GM20000 (cell line): ENCODE measurements around the gene TACO1.

ENCODE experiments used
- DNase-seq: peaks from one replicate; pipeline ENCODE4 v3.0.0; 2012; ENCODE audit warnings: low spot score
- CTCF ChIP-seq: IDR thresholded peaks from 2 replicates; pipeline ENCODE4 v1.5.1; 2012; ENCODE audit warnings: mild to moderate bottlenecking, control low read depth; ENCODE audit errors: extremely low read depth, missing control alignments

Gene TACO1

GRCh38 chr17:63564562-63564961 lies 36.1 kb upstream of the TACO1 start:
- no peak for DNase-seq
- TF ChIP-seq CTCF, result no peak

GRCh38 chr17:63567229-63567628 lies 33.5 kb upstream of the TACO1 start:
- no peak for TF ChIP-seq CTCF
- no peak for DNase-seq

GRCh38 chr17:63568563-63568962 lies 32.1 kb upstream of the TACO1 start:
- no peak for DNase-seq
- TF ChIP-seq CTCF, result no peak

- no peak for DNase-seq
Observed at GRCh38 chr17:63571632-63572310, 28.9 kb upstream of the TACO1 start.

GRCh38 chr17:63573634-63574033 lies 27.1 kb upstream of the TACO1 start:
- TF ChIP-seq CTCF, result no peak
- no peak for DNase-seq

More at GRCh38 chr17:63571632-63572310, 28.9 kb upstream of the TACO1 start:
- no peak for TF ChIP-seq CTCF

GRCh38 chr17:63578027-63578768 lies 22.5 kb upstream of the TACO1 start:
- no peak for DNase-seq
- no peak for TF ChIP-seq CTCF

- no peak for TF ChIP-seq CTCF
- no peak for DNase-seq
Observed at GRCh38 chr17:63578769-63579111, 22.0 kb upstream of the TACO1 start.
